IgD-negative memory B cell (primary cell): ENCODE measurements around the gene SLC35F3. TPM values are rescaled to one million over a fixed set of nuclear protein-coding genes. Genes with fewer than 3 reads are reported as not detected.

Source experiments
- H3K27ac Mint-ChIP-seq, 3 donors: one replicate each; pipeline ENCODE4 v1.8.0; 2020 to 2022; ENCODE audit warnings: mild to moderate bottlenecking in 3 of 3, mixed read lengths in 3 of 3, moderate library complexity in 1 of 3
- H3K27me3 Mint-ChIP-seq: one replicate; pipeline ENCODE4 v1.8.0; 2021; ENCODE audit warnings: mixed read lengths
- H3K36me3 Mint-ChIP-seq: one replicate; pipeline ENCODE4 v1.8.0; 2020; ENCODE audit warnings: mild to moderate bottlenecking, mixed read lengths
- H3K4me1 Mint-ChIP-seq, 3 donors: one replicate each; pipeline ENCODE4 v1.8.0; 2020 to 2022; ENCODE audit warnings: mixed read lengths in 3 of 3, mild to moderate bottlenecking in 1 of 3
- H3K4me3 Mint-ChIP-seq, 4 donors: one replicate each; pipeline ENCODE4 v1.8.0; 2020 to 2022; ENCODE audit warnings: mild to moderate bottlenecking in 4 of 4, mixed read lengths in 4 of 4, moderate library complexity in 3 of 4
- H3K9me3 Mint-ChIP-seq, 3 donors: one replicate each; pipeline ENCODE4 v1.8.0; 2020 to 2021; ENCODE audit warnings: mixed read lengths in 3 of 3, mild to moderate bottlenecking in 1 of 3
- polyA plus RNA-seq: library from polyadenylated mRNA; unstranded; fragments of 300-500 nt; fragmentation: Illumina TruSeq; gene quantifications from one replicate; pipeline ENCODE4 v1.2.3, GENCODE V29; 2021

The SLC35F3 gene
- polyA plus RNA-seq, 1 donor from 2014 or later = not detected

DNA sequence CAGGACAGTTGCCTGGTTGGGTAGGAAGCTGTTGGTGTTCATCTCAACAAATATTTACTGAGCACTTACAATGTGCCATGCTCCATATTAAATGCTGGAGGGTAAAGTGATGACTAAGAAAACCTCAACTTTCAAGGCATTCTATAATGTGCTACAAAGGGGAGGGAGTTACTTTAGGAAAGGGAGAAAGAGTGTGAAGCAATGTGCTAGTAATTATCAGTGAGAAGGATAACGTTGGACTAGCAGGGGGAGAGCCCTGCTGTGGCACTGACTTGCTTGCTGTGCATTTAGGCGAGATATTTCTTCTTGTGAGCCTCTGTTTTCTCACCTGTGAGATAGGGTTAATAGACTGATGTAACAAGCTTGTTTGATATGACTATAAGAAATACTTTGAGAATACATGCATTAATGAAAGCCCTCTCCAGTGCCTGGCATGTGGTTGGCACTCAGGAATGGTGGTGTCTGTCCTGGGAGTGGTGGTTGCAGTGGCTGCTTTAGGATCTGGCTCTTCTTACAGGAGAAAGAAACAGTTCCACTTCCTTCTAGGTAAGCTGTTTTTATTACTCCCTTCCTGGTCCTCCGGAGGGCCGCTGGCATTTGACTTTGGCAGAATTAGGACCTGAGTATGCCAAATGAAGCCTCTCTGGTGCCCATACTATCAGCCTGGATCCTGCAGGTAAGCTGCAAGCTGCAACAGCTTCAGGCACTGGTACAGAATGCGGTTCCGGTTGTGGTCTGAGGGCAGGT, 357.7 kb downstream of the SLC35F3 start:
- Mint-ChIP-seq H3K27ac (no peak overlapping the region), H3K27me3 (peaks cover 31% of the 10 kb centered on the region), H3K4me1 (no peaks in the 10 kb centered on the region), H3K4me3 (no peak overlapping the region), H3K36me3 (no peaks in the 10 kb centered on the region), H3K9me3 (peaks cover 1 to 9% (median 5%) of the 10 kb centered on the region in 3 donors)

DNA sequence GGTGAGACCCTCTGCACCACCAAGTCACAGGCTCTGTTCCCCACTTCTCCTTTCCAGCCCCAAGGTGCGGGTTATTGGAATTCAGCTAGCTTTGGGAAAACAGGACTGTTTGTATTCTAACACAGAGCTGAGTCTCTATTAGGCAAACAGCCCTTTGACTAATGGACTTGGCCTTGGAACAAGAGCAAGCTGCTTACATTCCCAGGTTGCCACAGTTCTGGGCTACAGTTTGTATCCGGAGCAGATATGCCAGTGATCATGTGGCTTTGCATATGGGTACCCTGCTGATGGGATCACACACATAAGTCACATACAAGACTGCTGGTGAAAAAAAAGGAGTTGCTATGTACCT, 358.3 kb downstream of the SLC35F3 start:
- Mint-ChIP-seq H3K27ac (no peak overlapping the region), H3K4me3 (no peak overlapping the region), H3K9me3 (peaks cover 1 to 4% (median 3%) of the 10 kb centered on the region in 3 donors), H3K27me3 (peaks cover 31% of the 10 kb centered on the region), H3K4me1 (no peaks in the 10 kb centered on the region), H3K36me3 (no peaks in the 10 kb centered on the region)

DNA sequence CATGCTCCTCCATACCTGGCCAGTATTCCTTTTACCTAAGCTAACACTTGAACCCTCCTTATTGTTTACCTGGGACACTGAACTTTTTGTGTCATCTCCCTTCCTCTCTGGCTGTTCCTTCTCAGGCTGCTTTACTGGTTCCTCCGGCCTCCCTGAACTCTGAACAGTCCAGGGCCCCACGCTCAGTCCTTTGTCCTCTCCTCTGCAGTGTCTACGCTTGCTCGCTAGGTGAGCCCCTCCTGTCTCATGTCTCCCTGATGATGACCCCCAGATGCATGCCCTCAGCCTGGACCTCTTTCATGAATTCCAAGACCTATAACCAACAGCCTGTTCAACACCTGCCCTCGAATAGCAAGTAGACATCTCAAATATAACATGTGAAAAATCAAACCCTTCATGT, 360.4 kb downstream of the SLC35F3 start:
- H3K4me1 Mint-ChIP-seq = no peaks in the 10 kb centered on the region
- H3K36me3 Mint-ChIP-seq = no peaks in the 10 kb centered on the region
- no peaks in the 10 kb centered on the region for H3K9me3 Mint-ChIP-seq
- H3K27me3 Mint-ChIP-seq = peaks cover 22% of the 10 kb centered on the region
- no peak overlapping the region for H3K27ac Mint-ChIP-seq
- H3K4me3 Mint-ChIP-seq = no peak overlapping the region

DNA sequence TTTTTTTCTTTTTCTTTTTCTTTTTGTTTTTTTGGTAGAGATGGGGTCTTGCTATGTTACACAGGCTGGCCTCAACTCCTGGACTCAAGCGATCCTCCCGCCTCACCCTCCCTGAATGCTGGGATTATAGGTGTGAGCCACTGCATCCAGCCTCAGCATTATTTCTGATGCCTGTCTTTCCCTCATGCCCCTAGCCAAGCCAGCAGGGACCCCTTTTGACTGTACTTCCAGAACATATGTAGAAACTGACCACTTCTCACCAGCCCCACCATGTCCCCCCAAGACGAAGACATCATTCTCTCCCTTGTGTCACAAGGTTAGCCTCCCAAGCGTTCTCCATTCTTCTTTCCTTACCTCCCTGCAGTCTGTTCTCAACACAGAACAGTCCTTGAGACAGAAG, 360.8 kb downstream of the SLC35F3 start:
- no peak overlapping the region for H3K4me3 Mint-ChIP-seq
- H3K27ac Mint-ChIP-seq = no peak overlapping the region
- H3K27me3 Mint-ChIP-seq = peaks cover 20% of the 10 kb centered on the region
- H3K36me3 Mint-ChIP-seq = no peaks in the 10 kb centered on the region
- no peaks in the 10 kb centered on the region for H3K9me3 Mint-ChIP-seq
- no peaks in the 10 kb centered on the region for H3K4me1 Mint-ChIP-seq

DNA sequence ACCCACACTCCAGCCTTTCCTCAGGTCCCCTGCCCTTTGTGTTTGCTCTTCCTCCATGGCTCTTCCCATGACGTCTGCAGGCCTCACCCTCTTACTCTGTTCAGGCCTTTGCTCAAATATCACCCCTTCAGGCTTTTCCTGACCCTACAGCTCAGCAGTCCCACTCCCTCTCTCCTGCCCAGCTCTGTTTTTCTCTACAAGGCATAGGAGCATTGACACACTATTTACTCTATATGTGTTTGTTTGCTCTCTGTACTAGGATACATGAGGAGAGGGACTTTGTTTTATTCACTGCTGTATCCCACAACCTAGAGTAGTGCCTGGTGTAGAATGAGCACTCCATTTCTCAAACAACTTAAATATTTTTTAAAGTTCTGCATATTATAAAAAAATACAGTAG, 361.4 kb downstream of the SLC35F3 start:
- Mint-ChIP-seq H3K36me3 (no peaks in the 10 kb centered on the region), H3K4me3 (no peak overlapping the region), H3K9me3 (no peaks in the 10 kb centered on the region), H3K27ac (no peak overlapping the region), H3K27me3 (peaks cover 15% of the 10 kb centered on the region), H3K4me1 (no peaks in the 10 kb centered on the region)

GRCh38 chr1:234270093-234270492, 365.6 kb downstream of the SLC35F3 start:
- H3K4me1 Mint-ChIP-seq = peaks cover 0 to 6% (median 0%) of the 10 kb centered on the region in 3 donors
- peaks cover 14% of the 10 kb centered on the region for H3K27me3 Mint-ChIP-seq
- H3K36me3 Mint-ChIP-seq = no peaks in the 10 kb centered on the region
- no peak overlapping the region for H3K4me3 Mint-ChIP-seq
- H3K27ac Mint-ChIP-seq = no peak overlapping the region
- H3K9me3 Mint-ChIP-seq = no peaks in the 10 kb centered on the region

DNA sequence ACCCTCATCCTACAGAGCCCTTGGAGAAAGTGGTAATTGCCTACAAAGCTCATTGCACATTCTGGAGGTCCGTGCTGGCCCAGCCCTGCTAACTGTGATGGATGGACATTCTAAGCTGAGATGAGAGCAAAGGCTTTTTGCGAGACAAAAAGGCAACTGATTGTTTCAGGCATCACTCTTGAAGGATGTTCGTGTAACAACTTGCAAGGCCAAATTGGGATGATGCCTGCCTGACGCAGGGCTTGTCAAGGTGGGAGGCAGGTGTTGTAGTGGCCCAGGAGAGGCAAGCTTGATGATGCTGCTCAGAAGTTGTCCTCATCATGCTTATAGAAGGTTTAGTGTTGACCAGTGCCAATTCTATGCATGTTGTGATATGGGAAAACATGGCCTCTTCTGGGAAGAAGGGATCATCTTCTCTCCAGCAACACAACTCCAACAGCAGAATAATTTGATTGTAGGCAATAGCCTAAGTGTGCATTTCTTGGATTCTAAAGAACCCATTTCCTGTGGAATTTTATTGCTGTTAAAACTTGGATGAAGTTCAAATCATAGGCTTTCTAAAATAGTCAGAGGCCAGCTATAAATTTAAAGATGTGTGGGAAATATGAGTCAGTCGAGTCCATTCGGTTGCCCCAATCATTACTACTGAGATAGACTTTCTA, 366.2 kb downstream of the SLC35F3 start:
- Mint-ChIP-seq H3K27ac (no peak overlapping the region), H3K4me1 (peaks cover 0 to 6% (median 0%) of the 10 kb centered on the region in 3 donors), H3K27me3 (peaks cover 13% of the 10 kb centered on the region), H3K36me3 (no peaks in the 10 kb centered on the region), H3K9me3 (no peaks in the 10 kb centered on the region), H3K4me3 (no peak overlapping the region)

DNA sequence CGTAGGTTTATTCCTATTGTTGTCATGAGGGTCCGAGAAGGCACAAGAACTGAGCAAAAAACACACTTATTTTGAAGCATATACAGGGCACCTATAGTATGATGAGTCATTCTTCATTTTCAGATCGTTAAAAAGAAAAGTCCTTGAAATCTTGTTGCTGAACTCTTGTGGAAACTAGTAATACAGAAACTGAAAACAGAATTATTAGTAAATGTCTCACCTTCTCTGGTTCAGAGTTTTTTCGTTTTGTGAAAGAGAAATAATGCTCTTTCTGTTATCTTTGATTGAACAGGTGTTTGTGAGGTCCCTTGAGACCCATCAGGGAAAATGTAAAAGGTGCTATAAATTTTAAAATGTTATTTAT, 366.7 kb downstream of the SLC35F3 start:
- Mint-ChIP-seq H3K4me1 (peaks cover 0 to 6% (median 0%) of the 10 kb centered on the region in 3 donors), H3K9me3 (no peaks in the 10 kb centered on the region), H3K36me3 (no peaks in the 10 kb centered on the region), H3K27me3 (peaks cover 17% of the 10 kb centered on the region), H3K4me3 (no peak overlapping the region), H3K27ac (no peak overlapping the region)

GRCh38 chr1:234272656-234273312, 368.3 kb downstream of the SLC35F3 start:
- Mint-ChIP-seq H3K36me3 (no peaks in the 10 kb centered on the region), H3K4me1 (peaks cover 0 to 6% (median 0%) of the 10 kb centered on the region in 3 donors)

DNA sequence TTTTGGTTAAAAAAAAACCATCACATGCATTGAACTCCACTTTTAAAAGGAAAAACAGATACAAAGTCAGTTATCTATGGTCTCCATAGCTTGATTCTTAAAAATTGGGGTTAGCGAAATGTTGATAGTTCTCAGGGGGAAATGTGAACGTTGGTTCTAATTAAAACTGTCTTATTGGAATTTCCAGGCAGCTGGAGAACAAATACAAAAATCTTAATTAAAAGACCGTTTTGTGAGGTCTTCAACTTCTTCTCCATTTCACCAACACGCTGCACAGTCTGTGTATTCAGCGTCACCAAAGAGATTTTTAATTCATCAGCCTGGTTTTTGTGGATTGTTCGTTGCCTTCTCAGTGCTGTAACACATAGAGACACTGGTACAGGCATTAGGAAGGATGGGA, 369.5 kb downstream of the SLC35F3 start:
- H3K27me3 Mint-ChIP-seq = peaks cover 21% of the 10 kb centered on the region
- H3K27ac Mint-ChIP-seq = no peak overlapping the region
- H3K36me3 Mint-ChIP-seq = no peaks in the 10 kb centered on the region
- H3K4me1 Mint-ChIP-seq = peaks cover 0 to 6% (median 0%) of the 10 kb centered on the region in 3 donors
- no peak overlapping the region for H3K4me3 Mint-ChIP-seq
- H3K9me3 Mint-ChIP-seq = no peaks in the 10 kb centered on the region

More at GRCh38 chr1:234272656-234273312, 368.3 kb downstream of the SLC35F3 start:
- no peaks in the 10 kb centered on the region for H3K9me3 Mint-ChIP-seq
- no peak overlapping the region for H3K27ac Mint-ChIP-seq
- peaks cover 21% of the 10 kb centered on the region for H3K27me3 Mint-ChIP-seq
- no peak overlapping the region for H3K4me3 Mint-ChIP-seq

- H3K4me3 Mint-ChIP-seq = no peak overlapping the region
- peaks cover 22% of the 10 kb centered on the region for H3K27me3 Mint-ChIP-seq
- no peaks in the 10 kb centered on the region for H3K36me3 Mint-ChIP-seq
- peaks cover 0 to 2% (median 0%) of the 10 kb centered on the region in 3 donors for H3K4me1 Mint-ChIP-seq
- no peaks in the 10 kb centered on the region for H3K9me3 Mint-ChIP-seq
- no peak overlapping the region for H3K27ac Mint-ChIP-seq
Measured at GRCh38 chr1:234276151-234276788, 371.8 kb downstream of the SLC35F3 start.

DNA sequence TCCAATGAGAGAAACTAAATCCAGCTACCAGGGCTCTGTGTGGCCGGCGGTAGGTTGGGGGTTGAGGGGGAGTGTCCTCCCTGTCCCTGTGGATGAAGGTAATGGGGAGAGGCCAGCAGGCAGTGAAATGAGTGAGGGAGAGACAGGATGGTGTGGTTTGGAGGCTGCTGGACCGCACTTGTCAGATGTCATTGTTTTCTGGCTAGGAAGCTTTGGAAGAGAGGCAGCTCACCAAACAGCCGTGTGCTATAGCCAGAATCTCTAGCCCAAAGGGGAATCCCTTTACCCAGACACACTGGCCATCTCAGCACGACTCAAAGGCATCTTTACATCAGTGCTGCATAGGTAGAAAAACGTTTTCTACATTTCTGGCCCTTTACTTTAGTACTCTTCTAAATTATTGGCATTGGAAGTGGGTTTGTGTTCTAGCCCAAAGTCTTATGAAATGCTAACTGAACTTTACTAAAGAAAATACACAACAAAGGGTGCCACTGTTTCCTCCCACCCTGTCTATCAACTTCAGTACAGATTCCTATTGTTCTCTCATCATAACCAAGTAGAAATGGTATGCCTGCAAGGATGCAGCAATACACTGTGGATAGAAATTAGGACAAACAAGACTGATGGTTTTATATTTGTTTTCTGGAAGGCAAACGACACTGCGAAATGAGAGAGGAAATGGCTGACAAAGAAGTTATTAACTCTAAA, 372.8 kb downstream of the SLC35F3 start:
- Mint-ChIP-seq H3K27ac (no peak overlapping the region), H3K27me3 (peaks cover 26% of the 10 kb centered on the region), H3K36me3 (no peaks in the 10 kb centered on the region), H3K4me1 (peaks cover 0 to 1% (median 0%) of the 10 kb centered on the region in 3 donors), H3K4me3 (no peak overlapping the region), H3K9me3 (no peaks in the 10 kb centered on the region)

GRCh38 chr1:234279021-234279420, 374.5 kb downstream of the SLC35F3 start:
- Mint-ChIP-seq H3K27me3 (peaks cover 18% of the 10 kb centered on the region), H3K9me3 (no peaks in the 10 kb centered on the region), H3K4me1 (no peaks in the 10 kb centered on the region), H3K36me3 (no peaks in the 10 kb centered on the region), H3K27ac (no peak overlapping the region), H3K4me3 (peak overlapping the region in 1 of 4 donors; percentile 33)

GRCh38 chr1:234280500-234280899, 376.0 kb downstream of the SLC35F3 start:
- H3K4me3 Mint-ChIP-seq = no peak overlapping the region
- H3K4me1 Mint-ChIP-seq = no peaks in the 10 kb centered on the region
- H3K36me3 Mint-ChIP-seq = no peaks in the 10 kb centered on the region
- peaks cover 18% of the 10 kb centered on the region for H3K27me3 Mint-ChIP-seq
- H3K27ac Mint-ChIP-seq = no peak overlapping the region
- H3K9me3 Mint-ChIP-seq = peaks cover 0 to under 1% (median 0%) of the 10 kb centered on the region in 3 donors
